HepG2 (cell line): ENCODE data around the gene ACOXL. TPM values are rescaled to one million over a fixed set of nuclear protein-coding genes. Genes with fewer than 3 reads are reported as not detected.

Source experiments
- FOSL1 ChIP-seq: sonication (generic); formaldehyde crosslinking; IDR thresholded peaks from 2 replicates; pipeline ENCODE4 v1.9.0; 2021; ENCODE audit warnings: missing genetic modification reagents, borderline replicate concordance
- HMG20B ChIP-seq: conservative IDR thresholded peaks from 2 replicates; pipeline ENCODE4 v1.6.1; 2016; ENCODE audit warnings: missing genetic modification reagents, missing compliant biosample characterization
- HMGA1 ChIP-seq: sonication (generic); formaldehyde crosslinking; conservative IDR thresholded peaks from 2 replicates; pipeline ENCODE4 v1.4.0; 2020; ENCODE audit warnings: missing genetic modification reagents
- IKZF5 ChIP-seq: IDR thresholded peaks from 2 replicates; pipeline ENCODE4 v1.6.1; 2018; ENCODE audit warnings: missing genetic modification reagents, mild to moderate bottlenecking, missing compliant biosample characterization
- KAT2B ChIP-seq: fragments of 150-350 bp; IDR thresholded peaks from 2 replicates; pipeline ENCODE4 v1.6.1; 2014; ENCODE audit warnings: low read depth, low read length, borderline replicate concordance
- KLF9 ChIP-seq: IDR thresholded peaks from 2 replicates; pipeline ENCODE4 v1.6.1; 2016; ENCODE audit warnings: low read depth
- MNT ChIP-seq: fragments of 450-650 bp; IDR thresholded peaks from 2 replicates; pipeline ENCODE4 v1.6.1; 2016
- MZF1 ChIP-seq: sonication (generic); formaldehyde crosslinking; IDR thresholded peaks from 2 replicates; pipeline ENCODE4 v1.8.1; 2023; ENCODE audit warnings: mild to moderate bottlenecking, missing genetic modification reagents, borderline replicate concordance
- NCOA2 ChIP-seq: sonication (generic); formaldehyde crosslinking; IDR thresholded peaks from 2 replicates; pipeline ENCODE4 v1.8.0; 2022; ENCODE audit warnings: inconsistent platforms
- NFATC3 ChIP-seq: sonication (generic); formaldehyde crosslinking; IDR thresholded peaks from 2 replicates; pipeline ENCODE4 v1.5.1; 2020; ENCODE audit warnings: mild to moderate bottlenecking, missing genetic modification reagents
- NPAS2 ChIP-seq: sonication (generic); formaldehyde crosslinking; IDR thresholded peaks from 2 replicates; pipeline ENCODE4 v1.8.0; 2022; ENCODE audit warnings: mild to moderate bottlenecking, missing genetic modification reagents, borderline replicate concordance
- PHF5A ChIP-seq: IDR thresholded peaks from one replicate; pipeline ENCODE4 v1.6.1; 2018; ENCODE audit warnings: low read depth, missing genetic modification reagents; ENCODE audit not compliant: unreplicated experiment
- SIX4 ChIP-seq: sonication (generic); formaldehyde crosslinking; IDR thresholded peaks from 2 replicates; pipeline ENCODE4 v1.4.0; 2020; ENCODE audit warnings: missing genetic modification reagents
- SNAPC5 ChIP-seq: sonication (generic); formaldehyde crosslinking; IDR thresholded peaks from 2 replicates; pipeline ENCODE4 v1.8.1; 2023; ENCODE audit warnings: mild to moderate bottlenecking, missing genetic modification reagents, borderline replicate concordance
- SRY ChIP-seq: sonication (generic); formaldehyde crosslinking; IDR thresholded peaks from 2 replicates; pipeline ENCODE4 v1.8.0; 2022; ENCODE audit warnings: mild to moderate bottlenecking, missing genetic modification reagents
- SUZ12 ChIP-seq: fragments of 150-350 bp; IDR thresholded peaks from 2 replicates; pipeline ENCODE4 v1.6.1; 2014; ENCODE audit warnings: low read depth, low read length
- YY1 ChIP-seq: IDR thresholded peaks from 2 replicates; pipeline ENCODE4 v1.6.1; 2011; ENCODE audit warnings: low read length, low read depth, moderate library complexity, mild to moderate bottlenecking; ENCODE audit not compliant: insufficient read depth, insufficient replicate concordance
- ZBTB21 ChIP-seq: sonication (generic); formaldehyde crosslinking; IDR thresholded peaks from 2 replicates; pipeline ENCODE4 v1.4.0; 2020; ENCODE audit warnings: missing genetic modification reagents
- ZKSCAN8 ChIP-seq: IDR thresholded peaks from 2 replicates; pipeline ENCODE4 v1.6.1; 2016; ENCODE audit warnings: borderline replicate concordance, missing genetic modification reagents, missing compliant biosample characterization
- ZMAT5 ChIP-seq: sonication (generic); formaldehyde crosslinking; IDR thresholded peaks from 2 replicates; pipeline ENCODE4 v1.5.0; 2020; ENCODE audit warnings: mild to moderate bottlenecking, low read depth, missing genetic modification reagents, borderline replicate concordance
- ZNF292 ChIP-seq: sonication (generic); formaldehyde crosslinking; IDR thresholded peaks from 2 replicates; pipeline ENCODE4 v1.8.1; 2022; ENCODE audit warnings: mild to moderate bottlenecking, low read depth, missing genetic modification reagents, borderline replicate concordance
- ZNF367 ChIP-seq: sonication (generic); formaldehyde crosslinking; IDR thresholded peaks from 2 replicates; pipeline ENCODE4 v1.4.0; 2020; ENCODE audit warnings: missing genetic modification reagents, borderline replicate concordance
- ZNF615 ChIP-seq: sonication (generic); formaldehyde crosslinking; IDR thresholded peaks from 2 replicates; pipeline ENCODE4 v1.5.0; 2020; ENCODE audit warnings: mild to moderate bottlenecking, missing genetic modification reagents, borderline replicate concordance
- ZNF746 ChIP-seq: sonication (generic); formaldehyde crosslinking; IDR thresholded peaks from 2 replicates; pipeline ENCODE4 v1.8.0; 2022; ENCODE audit warnings: mild to moderate bottlenecking, missing genetic modification reagents
- ZNF780A ChIP-seq: sonication (generic); formaldehyde crosslinking; IDR thresholded peaks from 2 replicates; pipeline ENCODE4 v1.8.0; 2022; ENCODE audit warnings: mild to moderate bottlenecking, missing genetic modification reagents, moderate library complexity
- ZNF883 ChIP-seq: sonication (generic); formaldehyde crosslinking; IDR thresholded peaks from 2 replicates; pipeline ENCODE4 v1.5.1; 2020; ENCODE audit warnings: mild to moderate bottlenecking, missing genetic modification reagents; ENCODE audit errors: not compliant biosample characterization
- polyA plus RNA-seq, 8 experiments: library from polyadenylated mRNA; depleted of rRNA in 3 of 8; stranded (reverse) in 7 of 8; unstranded in 1 of 8; fragments of >200 nt; fragmentation: Illumina TruSeq in 4 of 8; extraction: Trizol in 4 of 8; gene quantifications; 2 replicates each; pipeline versions ENCODE4 v1.2.1 to v1.2.3, GENCODE V29; 2011 to 2016; ENCODE audit warnings: low read depth in 4 of 8, missing spikeins in 1 of 8, mixed read lengths in 1 of 8; ENCODE audit not compliant: insufficient read depth in 1 of 8
- total RNA-seq, 5 experiments: library from RNA; depleted of rRNA; stranded (reverse); fragments of >200 nt; fragmentation: Illumina TruSeq; extraction: Trizol; gene quantifications; 2 replicates each; pipeline ENCODE4 v1.2.3, GENCODE V29; 2016; ENCODE audit warnings: low read depth in 1 of 5
- TF ChIP-seq, protein P1 (sequence below): sonication (generic); formaldehyde crosslinking; IDR thresholded peaks from 2 replicates; pipeline ENCODE4 v1.4.0; 2020; ENCODE audit warnings: missing genetic modification reagents, borderline replicate concordance

ACOXL gene
- total and polyA plus RNA-seq, 2 of the 13 experiments (the other 11 are each of a cell fraction or from before 2014, with no cell fraction given), result not detected

DNA sequence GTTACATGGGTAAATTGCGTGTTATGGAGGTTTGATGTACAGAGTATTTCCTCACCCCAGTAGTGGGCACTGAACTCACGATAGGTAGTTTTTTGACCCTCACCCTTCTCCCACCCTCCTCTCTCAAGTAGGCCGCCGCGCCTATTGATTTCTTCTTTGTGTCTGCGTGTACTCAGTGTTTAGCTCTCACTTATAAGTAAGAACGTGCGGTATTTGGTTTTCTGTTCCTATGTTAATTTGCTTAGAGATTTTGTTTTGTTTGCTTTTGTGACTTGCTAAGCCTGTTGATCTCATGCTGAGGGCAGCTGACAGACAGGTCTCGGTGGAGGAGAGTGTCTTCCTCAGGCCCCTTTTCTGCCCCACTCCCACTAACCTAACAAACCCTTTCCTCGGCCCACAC, 36.2 kb downstream of the ACOXL start (continued):
- TF ChIP-seq, protein P1, sequence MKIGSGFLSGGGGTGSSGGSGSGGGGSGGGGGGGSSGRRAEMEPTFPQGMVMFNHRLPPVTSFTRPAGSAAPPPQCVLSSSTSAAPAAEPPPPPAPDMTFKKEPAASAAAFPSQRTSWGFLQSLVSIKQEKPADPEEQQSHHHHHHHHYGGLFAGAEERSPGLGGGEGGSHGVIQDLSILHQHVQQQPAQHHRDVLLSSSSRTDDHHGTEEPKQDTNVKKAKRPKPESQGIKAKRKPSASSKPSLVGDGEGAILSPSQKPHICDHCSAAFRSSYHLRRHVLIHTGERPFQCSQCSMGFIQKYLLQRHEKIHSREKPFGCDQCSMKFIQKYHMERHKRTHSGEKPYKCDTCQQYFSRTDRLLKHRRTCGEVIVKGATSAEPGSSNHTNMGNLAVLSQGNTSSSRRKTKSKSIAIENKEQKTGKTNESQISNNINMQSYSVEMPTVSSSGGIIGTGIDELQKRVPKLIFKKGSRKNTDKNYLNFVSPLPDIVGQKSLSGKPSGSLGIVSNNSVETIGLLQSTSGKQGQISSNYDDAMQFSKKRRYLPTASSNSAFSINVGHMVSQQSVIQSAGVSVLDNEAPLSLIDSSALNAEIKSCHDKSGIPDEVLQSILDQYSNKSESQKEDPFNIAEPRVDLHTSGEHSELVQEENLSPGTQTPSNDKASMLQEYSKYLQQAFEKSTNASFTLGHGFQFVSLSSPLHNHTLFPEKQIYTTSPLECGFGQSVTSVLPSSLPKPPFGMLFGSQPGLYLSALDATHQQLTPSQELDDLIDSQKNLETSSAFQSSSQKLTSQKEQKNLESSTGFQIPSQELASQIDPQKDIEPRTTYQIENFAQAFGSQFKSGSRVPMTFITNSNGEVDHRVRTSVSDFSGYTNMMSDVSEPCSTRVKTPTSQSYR (CRISPR knock-in tag), result no peak; the same call in 1 of the 2 replicates
- peak; percentile 17; the same call in 1 of the 2 replicates for TF ChIP-seq SIX4 (CRISPR knock-in tag)
- no peak for TF ChIP-seq ZMAT5 (CRISPR knock-in tag)
- no peak for TF ChIP-seq ZNF883 (CRISPR knock-in tag)
- no peak for TF ChIP-seq ZNF292
- TF ChIP-seq IKZF5 (CRISPR knock-in tag), result 0 out of 2 replicates have a peak, but pooled peaks have one; percentile 28
- TF ChIP-seq ZNF746, result peak; percentile 95
- TF ChIP-seq KLF9 (CRISPR knock-in tag), result no peak
- no peak for TF ChIP-seq YY1
- no peak for TF ChIP-seq MNT
- no peak for TF ChIP-seq NPAS2
- TF ChIP-seq SUZ12, result no peak
- no peak for TF ChIP-seq SRY
- TF ChIP-seq ZBTB21 (CRISPR knock-in tag), result no peak
- no peak for TF ChIP-seq HMGA1 (CRISPR knock-in tag)
- no peak for TF ChIP-seq ZNF780A (CRISPR knock-in tag)
- TF ChIP-seq FOSL1, result no peak
- peak; percentile 73 for TF ChIP-seq HMG20B
- no peak for TF ChIP-seq ZNF367
- TF ChIP-seq SNAPC5 (CRISPR knock-in tag), result no peak
- TF ChIP-seq PHF5A (CRISPR knock-in tag), result no peak
- TF ChIP-seq MZF1 (CRISPR knock-in tag), result no peak
- TF ChIP-seq KAT2B, result no peak
- TF ChIP-seq ZKSCAN8 (CRISPR knock-in tag), result no peak
- TF ChIP-seq ZNF615 (CRISPR knock-in tag), result no peak
- peak; percentile 69 for TF ChIP-seq NCOA2 (CRISPR knock-in tag)
- no peak for TF ChIP-seq NFATC3 (CRISPR knock-in tag)
